B cell (primary cell): Measurements from ENCODE around the gene SOX13.

Experiments
- EZH2 ChIP-seq: IDR thresholded peaks from 2 replicates; pipeline ENCODE4 v1.6.1; 2012; ENCODE audit warnings: borderline replicate concordance, low read depth, mild to moderate bottlenecking, moderate library complexity, low read length; ENCODE audit not compliant: insufficient read depth, poor library complexity, severe bottlenecking
- TF ChIP-seq, protein P1 (sequence below): fragments of 200-600 bp; IDR thresholded peaks from one replicate; pipeline ENCODE4 v1.8.0; 2022; ENCODE audit warnings: antibody characterized with exemption, mild to moderate bottlenecking

DNA sequence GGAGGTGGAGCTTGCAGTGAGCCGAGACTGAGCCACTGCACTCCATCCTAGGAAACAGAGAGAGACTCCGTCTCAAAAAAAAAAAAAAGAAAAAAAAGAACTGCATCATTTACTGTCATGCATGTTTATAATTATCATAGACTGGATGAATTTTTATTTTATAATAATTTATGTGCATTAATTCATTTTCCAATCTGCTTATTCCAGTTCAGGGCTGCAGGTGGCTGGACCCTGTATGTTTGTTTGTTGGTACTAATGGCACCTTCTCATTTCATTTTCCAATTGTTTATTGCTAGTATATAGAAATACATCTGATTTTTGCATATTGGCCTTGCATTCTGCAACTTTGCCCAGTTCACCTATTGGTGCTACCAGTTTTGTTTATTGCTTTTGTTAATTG is 19.0 kb upstream of the SOX13 start:
- TF ChIP-seq, protein P1, sequence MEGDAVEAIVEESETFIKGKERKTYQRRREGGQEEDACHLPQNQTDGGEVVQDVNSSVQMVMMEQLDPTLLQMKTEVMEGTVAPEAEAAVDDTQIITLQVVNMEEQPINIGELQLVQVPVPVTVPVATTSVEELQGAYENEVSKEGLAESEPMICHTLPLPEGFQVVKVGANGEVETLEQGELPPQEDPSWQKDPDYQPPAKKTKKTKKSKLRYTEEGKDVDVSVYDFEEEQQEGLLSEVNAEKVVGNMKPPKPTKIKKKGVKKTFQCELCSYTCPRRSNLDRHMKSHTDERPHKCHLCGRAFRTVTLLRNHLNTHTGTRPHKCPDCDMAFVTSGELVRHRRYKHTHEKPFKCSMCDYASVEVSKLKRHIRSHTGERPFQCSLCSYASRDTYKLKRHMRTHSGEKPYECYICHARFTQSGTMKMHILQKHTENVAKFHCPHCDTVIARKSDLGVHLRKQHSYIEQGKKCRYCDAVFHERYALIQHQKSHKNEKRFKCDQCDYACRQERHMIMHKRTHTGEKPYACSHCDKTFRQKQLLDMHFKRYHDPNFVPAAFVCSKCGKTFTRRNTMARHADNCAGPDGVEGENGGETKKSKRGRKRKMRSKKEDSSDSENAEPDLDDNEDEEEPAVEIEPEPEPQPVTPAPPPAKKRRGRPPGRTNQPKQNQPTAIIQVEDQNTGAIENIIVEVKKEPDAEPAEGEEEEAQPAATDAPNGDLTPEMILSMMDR: no peak
- TF ChIP-seq EZH2: no peak
